Measurements from ENCODE around the gene DNAL4.

Gene DNAL4

DNA sequence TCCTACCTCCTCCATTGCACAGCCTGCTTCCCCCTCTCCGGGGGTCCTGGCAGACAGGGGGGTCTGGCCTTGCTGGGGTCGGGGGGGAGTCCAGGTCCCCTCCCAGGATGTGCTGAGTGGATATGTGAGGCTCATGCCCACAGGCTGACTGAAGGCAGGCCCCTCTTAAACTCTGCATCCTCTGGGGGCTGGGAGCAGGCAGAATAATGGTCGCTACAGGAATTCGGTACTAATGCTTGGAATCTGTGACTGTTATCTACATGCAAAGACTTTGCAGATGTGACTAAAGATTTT is 36.5 kb downstream of the DNAL4 start:
- DNase-seq (ENCODE audit: low read depth): no peak
- TF ChIP-seq, protein P1, sequence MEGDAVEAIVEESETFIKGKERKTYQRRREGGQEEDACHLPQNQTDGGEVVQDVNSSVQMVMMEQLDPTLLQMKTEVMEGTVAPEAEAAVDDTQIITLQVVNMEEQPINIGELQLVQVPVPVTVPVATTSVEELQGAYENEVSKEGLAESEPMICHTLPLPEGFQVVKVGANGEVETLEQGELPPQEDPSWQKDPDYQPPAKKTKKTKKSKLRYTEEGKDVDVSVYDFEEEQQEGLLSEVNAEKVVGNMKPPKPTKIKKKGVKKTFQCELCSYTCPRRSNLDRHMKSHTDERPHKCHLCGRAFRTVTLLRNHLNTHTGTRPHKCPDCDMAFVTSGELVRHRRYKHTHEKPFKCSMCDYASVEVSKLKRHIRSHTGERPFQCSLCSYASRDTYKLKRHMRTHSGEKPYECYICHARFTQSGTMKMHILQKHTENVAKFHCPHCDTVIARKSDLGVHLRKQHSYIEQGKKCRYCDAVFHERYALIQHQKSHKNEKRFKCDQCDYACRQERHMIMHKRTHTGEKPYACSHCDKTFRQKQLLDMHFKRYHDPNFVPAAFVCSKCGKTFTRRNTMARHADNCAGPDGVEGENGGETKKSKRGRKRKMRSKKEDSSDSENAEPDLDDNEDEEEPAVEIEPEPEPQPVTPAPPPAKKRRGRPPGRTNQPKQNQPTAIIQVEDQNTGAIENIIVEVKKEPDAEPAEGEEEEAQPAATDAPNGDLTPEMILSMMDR (IDR thresholded peaks at IDR 0.05; ENCODE audit: insufficient read depth, low read depth, low read length, missing control alignments): no peak
- H3K4me3 ChIP-seq (ENCODE audit: low read length): no peak overlapping the region

DNA sequence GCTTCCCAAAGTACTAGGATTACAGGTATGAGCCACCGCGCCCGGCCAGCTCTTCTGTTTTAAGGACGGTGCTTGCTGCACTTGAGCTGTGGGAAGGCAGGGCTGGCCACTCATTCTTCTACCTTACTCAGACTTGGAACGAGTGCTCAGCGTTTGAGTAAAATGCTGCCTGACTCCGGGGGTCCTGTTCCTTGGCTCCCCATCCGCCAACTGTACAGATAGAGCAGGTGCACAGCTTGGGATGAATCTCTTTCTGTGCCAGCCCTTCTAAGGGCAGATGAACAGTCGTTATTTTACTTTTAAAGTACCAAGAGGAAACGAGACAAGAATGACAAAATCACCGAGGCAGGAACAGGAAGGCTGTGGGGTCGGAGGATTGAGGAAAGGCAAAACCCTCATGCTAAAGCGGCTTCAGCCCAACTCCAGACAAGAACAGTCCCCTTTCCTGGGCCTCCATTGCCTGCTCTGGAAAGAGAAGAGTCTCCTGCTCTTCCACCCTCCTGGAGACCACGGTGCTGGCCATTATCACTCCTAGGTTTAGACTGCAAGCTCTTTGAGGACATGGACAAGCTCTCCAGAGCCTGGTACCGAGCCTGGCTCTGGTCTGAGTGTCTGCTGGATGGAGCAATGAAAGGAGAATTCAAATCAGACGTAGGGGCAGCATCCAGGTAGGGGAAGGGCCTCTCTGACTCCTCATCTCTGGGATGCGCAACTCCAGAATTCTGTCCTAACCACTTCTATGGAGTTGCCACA is 37.1 kb downstream of the DNAL4 start:
- TF ChIP-seq, protein P1 (IDR thresholded peaks at IDR 0.05; ENCODE audit: insufficient read depth, low read depth, low read length, missing control alignments): no peak
- DNase-seq (ENCODE audit: low read depth): no peak
- H3K4me3 ChIP-seq (ENCODE audit: low read length): peak overlapping the region; percentile 50

DNA sequence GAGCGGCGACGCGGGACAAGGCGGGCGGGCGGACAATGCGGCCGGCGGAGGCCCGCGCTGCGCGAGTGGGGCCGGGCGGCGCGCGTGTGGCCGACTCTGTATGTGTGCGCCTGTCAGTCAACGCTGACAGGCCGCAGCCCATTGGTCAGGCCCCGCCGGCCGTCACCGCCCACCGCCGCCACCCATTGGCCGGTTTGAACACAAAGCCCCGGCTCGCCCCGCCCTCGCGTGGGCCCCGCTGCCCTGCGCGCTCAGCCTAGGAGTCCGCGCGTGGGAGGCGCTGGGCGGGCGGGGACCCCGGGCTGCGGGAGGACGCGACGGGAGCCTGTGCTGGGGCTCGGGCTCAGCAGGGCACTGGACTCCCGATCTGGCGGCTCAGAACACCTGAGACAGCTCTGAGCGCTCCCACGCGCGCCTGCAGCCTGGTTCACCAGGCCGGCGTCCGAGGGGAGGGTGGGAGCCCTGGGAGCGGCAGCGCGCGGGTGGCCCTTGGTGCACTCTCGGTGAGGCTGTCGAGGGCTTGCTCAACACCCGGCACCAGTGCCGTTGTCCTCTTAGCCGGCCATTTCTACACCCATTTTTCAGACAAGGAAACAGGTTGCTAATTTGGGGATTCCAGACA is 37.9 kb downstream of the DNAL4 start, which contains the start of gene SUN2:
Gene SUN2 (minus strand): TSS at position 88 of the 622 bp plus-strand sequence. CDS start 3,370 bp downstream, outside the sequence.
- H3K4me3 ChIP-seq (ENCODE audit: low read length): peak within 1 kb of the TSS; percentile 52
- TF ChIP-seq, protein P1 (IDR thresholded peaks at IDR 0.05; ENCODE audit: insufficient read depth, low read depth, low read length, missing control alignments): no peak
- DNase-seq (ENCODE audit: low read depth): peak; percentile 84

DNA sequence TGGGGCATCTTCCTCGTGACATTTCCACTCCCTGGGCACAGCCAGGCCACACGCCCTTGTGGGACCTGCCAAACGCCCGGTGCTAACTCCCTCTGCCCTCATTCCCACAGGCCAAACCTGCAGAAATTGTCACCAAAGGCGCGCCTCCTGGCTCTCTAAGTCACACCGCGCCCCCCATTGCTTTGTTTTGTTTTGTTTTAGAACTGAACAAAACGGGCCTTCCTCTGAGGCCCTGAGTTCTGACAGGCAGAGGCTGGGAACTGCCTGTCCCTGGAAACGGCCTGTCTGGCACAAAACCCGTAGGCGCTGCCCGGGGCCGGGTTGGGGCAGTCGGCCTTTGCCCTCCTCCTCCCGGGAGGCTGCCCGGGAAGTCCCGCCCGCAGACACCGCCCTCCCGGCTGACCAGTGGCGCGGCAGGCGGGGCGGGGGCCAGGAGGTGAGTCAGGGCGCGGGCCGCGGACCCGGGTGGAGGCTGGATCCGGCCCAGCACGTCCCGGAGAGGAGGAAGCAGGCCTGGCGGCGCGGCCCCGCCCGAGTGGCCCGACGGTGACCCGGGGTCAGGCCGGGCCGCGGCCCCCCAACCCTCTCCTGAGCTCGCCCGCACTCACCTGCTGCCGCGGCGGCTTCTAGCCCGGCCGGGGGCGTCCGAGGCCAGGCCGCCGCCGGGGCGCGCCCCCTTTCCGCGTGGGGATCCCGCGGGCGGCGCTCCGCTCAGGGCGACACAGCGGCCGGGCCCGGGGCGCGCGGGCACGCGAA is 38.6 kb downstream of the DNAL4 start:
- TF ChIP-seq, protein P1 (IDR thresholded peaks at IDR 0.05; ENCODE audit: insufficient read depth, low read depth, low read length, missing control alignments): no peak
- DNase-seq (ENCODE audit: low read depth): peak; percentile 35
- peak overlapping the region; percentile 52 for H3K4me3 ChIP-seq (ENCODE audit: low read length)

DNA sequence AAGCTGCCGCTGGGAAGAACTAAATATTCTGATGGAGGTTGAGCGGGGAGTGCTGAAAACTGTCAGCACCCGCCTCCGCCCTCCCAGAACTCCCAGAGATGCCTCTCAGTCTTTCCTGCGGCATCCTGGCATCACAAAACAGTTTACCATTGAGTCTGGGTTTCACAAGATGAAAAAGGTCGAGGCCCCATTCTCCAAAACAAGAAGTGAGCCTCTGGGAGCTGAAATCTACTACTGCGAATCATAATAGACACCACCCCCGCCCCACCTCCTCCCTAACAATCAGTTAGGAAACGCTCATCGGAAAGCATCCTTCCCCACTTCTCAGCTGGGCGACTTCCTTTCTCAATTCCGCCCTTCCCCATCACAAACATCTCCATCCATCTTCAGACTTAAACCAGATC is 39.2 kb downstream of the DNAL4 start:
- peak overlapping the region; percentile 52 for H3K4me3 ChIP-seq (ENCODE audit: low read length)
- TF ChIP-seq, protein P1 (IDR thresholded peaks at IDR 0.05; ENCODE audit: insufficient read depth, low read depth, low read length, missing control alignments): no peak
- peak; percentile 48 for DNase-seq (ENCODE audit: low read depth)

DNA sequence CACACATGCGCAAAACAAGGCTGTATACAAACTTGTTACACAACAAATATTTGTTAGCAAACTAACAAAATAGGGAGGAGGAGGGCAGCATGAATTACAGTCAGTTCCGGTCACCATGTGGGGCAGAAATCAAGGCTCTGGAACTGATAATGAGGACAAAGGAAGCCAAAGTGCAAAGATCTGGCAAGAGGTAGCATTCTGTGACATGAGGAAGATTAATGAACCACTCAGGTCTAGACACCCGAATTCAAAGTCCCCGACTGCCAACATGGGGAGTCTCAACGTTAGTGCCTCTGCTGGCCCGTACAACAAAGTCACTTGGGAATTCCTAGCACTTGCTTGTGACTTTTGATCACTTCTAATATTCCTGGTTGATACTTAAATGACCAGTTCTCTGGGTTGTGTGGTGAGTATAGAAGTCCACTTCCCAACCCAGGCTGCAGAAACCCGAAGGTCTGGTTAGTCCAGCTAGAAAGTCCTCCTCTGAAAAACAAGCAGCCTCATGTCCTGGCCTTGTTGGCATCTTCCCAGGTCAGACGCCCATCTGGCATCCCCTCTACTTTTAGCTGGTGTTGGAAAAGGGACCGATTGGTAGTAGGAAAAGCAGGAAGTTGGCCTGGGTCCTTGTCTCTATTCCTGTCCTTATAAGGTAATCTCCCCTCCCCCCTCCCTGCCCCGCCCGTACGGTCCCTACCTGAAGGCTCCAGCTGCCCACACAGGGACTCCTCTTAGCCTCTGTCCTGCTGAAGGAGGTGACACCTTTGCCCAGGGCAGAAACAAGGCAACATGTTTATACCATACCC is 39.8 kb downstream of the DNAL4 start:
- TF ChIP-seq, protein P1 (IDR thresholded peaks at IDR 0.05; ENCODE audit: insufficient read depth, low read depth, low read length, missing control alignments): no peak
- peak; percentile 85 for DNase-seq (ENCODE audit: low read depth)
- H3K4me3 ChIP-seq (ENCODE audit: low read length): peak overlapping the region; percentile 52
